PC-3 (cell line): ENCODE measurements around the gene GGACT.

Experiments
- EZH2 ChIP-seq: fragments of 300-600 bp; sonication (generic); IDR thresholded peaks from one replicate; pipeline ENCODE4 v1.6.1; 2017; ENCODE audit warnings: antibody characterized with exemption, mild to moderate bottlenecking, low read length; ENCODE audit not compliant: unreplicated experiment
- TF ChIP-seq, protein P1 (sequence below): fragments of 300-600 bp; sonication (generic); conservative IDR thresholded peaks from 2 replicates; pipeline ENCODE4 v1.5.1; 2017; ENCODE audit warnings: antibody characterized with exemption, low read depth, mild to moderate bottlenecking, low read length

DNA sequence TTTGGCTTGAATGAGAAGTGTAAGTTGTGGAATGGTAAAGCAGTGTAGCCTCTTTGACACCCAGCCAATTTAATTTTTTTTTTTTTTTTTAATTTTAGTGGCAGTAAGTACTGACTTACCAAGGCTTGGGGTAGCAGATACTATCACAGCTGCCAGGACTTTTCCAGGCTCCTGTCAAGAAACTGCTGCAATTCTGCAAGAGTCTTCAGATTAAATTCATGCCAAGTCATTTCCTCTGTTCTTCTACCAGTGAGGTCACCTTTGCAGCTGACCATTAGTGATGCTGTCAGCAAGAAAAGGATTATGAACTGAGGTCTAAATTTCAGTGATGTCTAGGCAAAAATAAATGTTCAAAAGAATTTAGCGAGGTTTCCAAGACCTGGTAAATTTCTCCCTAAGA lies 91.2 kb downstream of the GGACT start:
- TF ChIP-seq, protein P1, sequence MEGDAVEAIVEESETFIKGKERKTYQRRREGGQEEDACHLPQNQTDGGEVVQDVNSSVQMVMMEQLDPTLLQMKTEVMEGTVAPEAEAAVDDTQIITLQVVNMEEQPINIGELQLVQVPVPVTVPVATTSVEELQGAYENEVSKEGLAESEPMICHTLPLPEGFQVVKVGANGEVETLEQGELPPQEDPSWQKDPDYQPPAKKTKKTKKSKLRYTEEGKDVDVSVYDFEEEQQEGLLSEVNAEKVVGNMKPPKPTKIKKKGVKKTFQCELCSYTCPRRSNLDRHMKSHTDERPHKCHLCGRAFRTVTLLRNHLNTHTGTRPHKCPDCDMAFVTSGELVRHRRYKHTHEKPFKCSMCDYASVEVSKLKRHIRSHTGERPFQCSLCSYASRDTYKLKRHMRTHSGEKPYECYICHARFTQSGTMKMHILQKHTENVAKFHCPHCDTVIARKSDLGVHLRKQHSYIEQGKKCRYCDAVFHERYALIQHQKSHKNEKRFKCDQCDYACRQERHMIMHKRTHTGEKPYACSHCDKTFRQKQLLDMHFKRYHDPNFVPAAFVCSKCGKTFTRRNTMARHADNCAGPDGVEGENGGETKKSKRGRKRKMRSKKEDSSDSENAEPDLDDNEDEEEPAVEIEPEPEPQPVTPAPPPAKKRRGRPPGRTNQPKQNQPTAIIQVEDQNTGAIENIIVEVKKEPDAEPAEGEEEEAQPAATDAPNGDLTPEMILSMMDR, result no peak
- no peak for TF ChIP-seq EZH2
